Caco-2 (cell line): Measurements from ENCODE around the gene PGM2. TPM values are rescaled to one million over a fixed set of nuclear protein-coding genes. Genes with fewer than 3 reads are reported as not detected.

ENCODE experiments used
- BruUV-seq: library from RNA; stranded (reverse); fragments of 400-500 nt; replicated peaks from 2 replicates; lab custom pipeline; 2021; lab: Mats Ljungman, UMichigan
- CTCF ChIA-PET: fragments of 300-600 bp; sonication (Branson Sonifier 250); formaldehyde crosslinking; loops from one replicate; lab custom pipeline; 2022; ENCODE audit warnings: antibody characterized with exemption; lab: Charles Lee
- POLR2A ChIA-PET: fragments of 300-600 bp; sonication (Branson Sonifier 250); formaldehyde crosslinking; loops from one replicate; lab custom pipeline; 2022; ENCODE audit warnings: antibody characterized with exemption; lab: Charles Lee
- DNase-seq, 2 experiments: peaks; one replicate each; pipeline versions ENCODE4 v3.0.0 to v3.0.0-alpha.2; 2020 to 2022
- H3K27me3 ChIP-seq: replicated peaks from 2 replicates; pipeline ENCODE4 v1.6.0; 2011; ENCODE audit warnings: low read length; ENCODE audit not compliant: control insufficient read depth, insufficient read depth
- H3K36me3 ChIP-seq: 2 replicates; pipeline ENCODE4 v1.5.1; 2011; ENCODE audit warnings: low read length; ENCODE audit not compliant: control insufficient read depth, insufficient read depth
- H3K4me1 ChIP-seq: fragments of 250-450 bp; sonication (Bioruptor Pico); 2 replicates; pipeline ENCODE4 v1.5.1; 2020; ENCODE audit warnings: mild to moderate bottlenecking
- H3K4me3 ChIP-seq: 2 replicates; pipeline ENCODE4 v1.5.1; 2011; ENCODE audit warnings: low read depth, mild to moderate bottlenecking, control low read depth, low read length
- H3K9me3 ChIP-seq: fragments of 250-450 bp; sonication (Bioruptor Pico); 2 replicates; pipeline ENCODE4 v1.5.1; 2020; ENCODE audit warnings: mild to moderate bottlenecking, moderate library complexity
- H3K27ac Mint-ChIP-seq: one replicate; pipeline ENCODE4 v1.8.0; 2022; ENCODE audit warnings: mixed read lengths; ENCODE audit not compliant: unreplicated experiment
- H3K27me3 Mint-ChIP-seq: one replicate; pipeline ENCODE4 v1.8.0; 2022; ENCODE audit warnings: mixed read lengths; ENCODE audit not compliant: insufficient read depth, unreplicated experiment
- H3K36me3 Mint-ChIP-seq: one replicate; pipeline ENCODE4 v1.8.0; 2022; ENCODE audit warnings: mild to moderate bottlenecking, mixed read lengths; ENCODE audit not compliant: insufficient read depth, unreplicated experiment
- H3K4me1 Mint-ChIP-seq: one replicate; pipeline ENCODE4 v1.8.0; 2022; ENCODE audit warnings: low read depth, mixed read lengths; ENCODE audit not compliant: unreplicated experiment
- H3K4me3 Mint-ChIP-seq: one replicate; pipeline ENCODE4 v1.8.0; 2022; ENCODE audit warnings: mild to moderate bottlenecking, moderate library complexity, mixed read lengths; ENCODE audit not compliant: unreplicated experiment
- H3K9me3 Mint-ChIP-seq: one replicate; pipeline ENCODE4 v1.8.0; 2022; ENCODE audit warnings: mixed read lengths; ENCODE audit not compliant: unreplicated experiment
- intact Hi-C: fragments of 100-400 bp; cut with micrococcal nuclease; formaldehyde crosslinking; loops from one replicate; pipeline ENCODE4 v1.10.0; 2022; ENCODE audit not compliant: unreplicated experiment
- total RNA-seq: library from RNA; stranded (reverse); gene quantifications from 2 replicates; pipeline ENCODE4 v1.2.3, GENCODE V29; 2022
- TF ChIP-seq, protein P1 (sequence below), 2 experiments: fragments of 200-600 bp in 1 of 2; IDR thresholded peaks; 1 replicate in 1 of 2; 2 replicates in 1 of 2; pipeline versions ENCODE4 v1.5.1 to v1.8.0; 2011 to 2022; ENCODE audit warnings: antibody characterized with exemption in 1 of 2, control low read depth in 1 of 2, inconsistent platforms in 1 of 2, low read depth in 1 of 2, low read length in 1 of 2, mild to moderate bottlenecking in 1 of 2, moderate library complexity in 1 of 2; ENCODE audit not compliant: insufficient read depth in 1 of 2, severe bottlenecking in 1 of 2, unreplicated experiment in 1 of 2

The PGM2 gene
- total RNA-seq, 1 experiment from 2014 or later, result 33.4 TPM

DNA sequence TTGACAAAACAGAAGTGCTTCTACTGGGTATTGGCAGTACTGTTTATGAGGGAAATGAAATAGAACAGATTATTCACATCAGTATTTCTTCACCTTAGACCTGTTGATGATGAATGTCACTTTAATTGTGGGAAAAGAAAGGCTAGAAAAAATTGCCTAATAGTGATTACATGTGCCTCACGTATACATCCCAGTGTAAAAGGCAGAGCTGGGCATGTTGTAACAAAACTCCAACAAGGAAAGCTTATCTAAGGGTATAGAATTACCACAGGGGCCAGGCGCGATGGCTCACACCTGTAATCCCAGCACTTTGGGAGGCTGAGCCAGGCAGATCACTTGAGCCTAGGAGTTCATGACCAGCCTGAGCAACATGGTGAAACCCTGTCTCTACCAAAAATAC, 4.2 kb downstream of the PGM2 start:
- POLR2A ChIA-PET, result no interaction called here
- H3K27ac Mint-ChIP-seq, result no peak overlapping the region
- BruUV-seq, result no TSS peak

DNA sequence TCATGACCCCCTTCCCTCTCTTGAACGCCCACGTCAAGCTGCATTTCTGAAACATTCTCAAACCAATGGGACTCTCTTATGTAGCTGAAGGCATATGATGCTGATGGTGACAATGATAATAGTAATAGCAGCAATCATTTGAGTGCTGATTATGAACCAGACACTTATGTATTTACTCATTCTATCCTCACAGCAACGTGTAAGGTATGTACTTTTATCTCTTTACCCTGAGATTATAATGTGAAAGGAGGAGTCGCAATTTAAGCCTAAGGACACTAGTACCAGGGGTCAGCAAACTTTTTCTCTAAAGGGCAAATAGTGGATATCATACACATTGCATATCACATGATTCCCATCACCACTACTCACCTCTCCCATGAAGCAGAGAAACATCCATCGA, 8.5 kb downstream of the PGM2 start:
- no TSS peak for BruUV-seq
- no peaks in the 10 kb centered on the region for H3K9me3 Mint-ChIP-seq
- H3K27ac Mint-ChIP-seq, result no peak overlapping the region
- intact Hi-C loops, result no loop called here
- Histone ChIP-seq H3K27me3 (no peaks in the 10 kb centered on the region), H3K4me1 (no peaks in the 10 kb centered on the region), H3K4me3 (no peak overlapping the region), H3K9me3 (no peaks in the 10 kb centered on the region), H3K36me3 (no peaks in the 10 kb centered on the region)
- H3K36me3 Mint-ChIP-seq, result peaks cover 9% of the 10 kb centered on the region
- ChIA-PET POLR2A (no interaction called here), CTCF (no interaction called here)
- H3K4me1 Mint-ChIP-seq, result no peaks in the 10 kb centered on the region
- no peak for DNase-seq
- TF ChIP-seq, protein P1, sequence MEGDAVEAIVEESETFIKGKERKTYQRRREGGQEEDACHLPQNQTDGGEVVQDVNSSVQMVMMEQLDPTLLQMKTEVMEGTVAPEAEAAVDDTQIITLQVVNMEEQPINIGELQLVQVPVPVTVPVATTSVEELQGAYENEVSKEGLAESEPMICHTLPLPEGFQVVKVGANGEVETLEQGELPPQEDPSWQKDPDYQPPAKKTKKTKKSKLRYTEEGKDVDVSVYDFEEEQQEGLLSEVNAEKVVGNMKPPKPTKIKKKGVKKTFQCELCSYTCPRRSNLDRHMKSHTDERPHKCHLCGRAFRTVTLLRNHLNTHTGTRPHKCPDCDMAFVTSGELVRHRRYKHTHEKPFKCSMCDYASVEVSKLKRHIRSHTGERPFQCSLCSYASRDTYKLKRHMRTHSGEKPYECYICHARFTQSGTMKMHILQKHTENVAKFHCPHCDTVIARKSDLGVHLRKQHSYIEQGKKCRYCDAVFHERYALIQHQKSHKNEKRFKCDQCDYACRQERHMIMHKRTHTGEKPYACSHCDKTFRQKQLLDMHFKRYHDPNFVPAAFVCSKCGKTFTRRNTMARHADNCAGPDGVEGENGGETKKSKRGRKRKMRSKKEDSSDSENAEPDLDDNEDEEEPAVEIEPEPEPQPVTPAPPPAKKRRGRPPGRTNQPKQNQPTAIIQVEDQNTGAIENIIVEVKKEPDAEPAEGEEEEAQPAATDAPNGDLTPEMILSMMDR (IDR thresholded peaks at IDR 0.05; ENCODE audit: insufficient read depth in 1 of 2, low read depth in 1 of 2, low read length in 1 of 2, severe bottlenecking in 1 of 2, unreplicated experiment in 1 of 2), result no peak
- H3K27me3 Mint-ChIP-seq, result no peaks in the 10 kb centered on the region
- H3K4me3 Mint-ChIP-seq, result no peak overlapping the region

More for the DNA sequence above, 4.2 kb downstream of the PGM2 start:
- no peaks in the 10 kb centered on the region for H3K27me3 Mint-ChIP-seq
- H3K9me3 Mint-ChIP-seq, result no peaks in the 10 kb centered on the region
- H3K4me3 Mint-ChIP-seq, result no peak overlapping the region
- peaks cover 13% of the 10 kb centered on the region for H3K4me1 Mint-ChIP-seq
- CTCF ChIA-PET, result interaction anchor here (1.1 kb wide), 1 partner anchor 14 kb away, joined by 4 read pairs; no protein-coding TSS in a partner anchor
- peaks cover 19% of the 10 kb centered on the region for H3K36me3 Mint-ChIP-seq
- Histone ChIP-seq H3K9me3 (no peaks in the 10 kb centered on the region), H3K36me3 (no peaks in the 10 kb centered on the region), H3K4me1 (peaks cover 5% of the 10 kb centered on the region; the same call in 1 of the 2 replicates), H3K4me3 (no peak overlapping the region), H3K27me3 (no peaks in the 10 kb centered on the region)
- DNase-seq, result no peak
- TF ChIP-seq, protein P1 (IDR thresholded peaks at IDR 0.05; ENCODE audit: insufficient read depth in 1 of 2, low read depth in 1 of 2, low read length in 1 of 2, severe bottlenecking in 1 of 2, unreplicated experiment in 1 of 2), result no peak
- intact Hi-C loops, result no loop called here

DNA sequence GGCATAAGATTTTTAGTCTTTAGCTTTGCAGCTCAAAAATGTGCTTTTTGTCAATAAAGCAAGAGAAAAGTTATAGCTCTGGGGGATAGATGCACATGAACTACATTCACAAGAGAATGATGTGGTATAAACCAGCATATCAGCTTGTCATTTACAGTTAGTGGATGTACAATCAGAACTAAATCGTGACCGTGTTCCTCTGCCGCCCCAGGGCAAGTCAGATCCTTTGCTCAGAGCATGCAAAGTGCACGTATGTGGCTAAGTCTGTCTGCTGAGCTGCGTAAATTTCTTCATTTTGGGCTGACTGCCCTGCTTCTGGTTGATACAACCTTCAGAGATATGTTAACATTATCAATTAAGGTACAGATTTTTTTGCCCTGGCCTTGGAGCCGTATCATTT, 9.3 kb downstream of the PGM2 start:
- Mint-ChIP-seq H3K4me3 (no peak overlapping the region), H3K27ac (no peak overlapping the region), H3K4me1 (no peaks in the 10 kb centered on the region), H3K9me3 (no peaks in the 10 kb centered on the region), H3K27me3 (no peaks in the 10 kb centered on the region), H3K36me3 (peaks cover under 1% of the 10 kb centered on the region)
- no peak overlapping the region for H3K4me3 ChIP-seq
- POLR2A ChIA-PET, result no interaction called here
- CTCF ChIA-PET, result no interaction called here
- no peaks in the 10 kb centered on the region for H3K27me3 ChIP-seq
- H3K4me1 ChIP-seq, result no peaks in the 10 kb centered on the region
- intact Hi-C loops, result no loop called here
- BruUV-seq, result no TSS peak
- TF ChIP-seq, protein P1 (IDR thresholded peaks at IDR 0.05; ENCODE audit: insufficient read depth in 1 of 2, low read depth in 1 of 2, low read length in 1 of 2, severe bottlenecking in 1 of 2, unreplicated experiment in 1 of 2), result no peak
- no peaks in the 10 kb centered on the region for H3K36me3 ChIP-seq
- no peak for DNase-seq
- no peaks in the 10 kb centered on the region for H3K9me3 ChIP-seq
